Right renal pelvis (tissue), 4 donors: ENCODE results near the gene SMIM10L1. TPM values are rescaled to one million over a fixed set of nuclear protein-coding genes. Genes with fewer than 3 reads are reported as not detected.

Experiments
- DNase-seq, 4 donors: peaks; one replicate each; pipeline ENCODE4 v3.0.0-alpha.2; 2013; ENCODE audit warnings: low read depth in 4 of 4, low spot score in 3 of 4, missing footprints in 1 of 4
- polyA plus RNA-seq, 4 donors: library from polyadenylated mRNA; unstranded; fragments of 120-200 nt; gene quantifications; one replicate each; pipeline ENCODE4 v1.2.1, GENCODE V29; 2013; ENCODE audit not compliant: insufficient read length in 4 of 4

SMIM10L1 gene
- 10 to 100 TPM; 17.0 to 20.7 (median 19.5) TPM for polyA plus RNA-seq

GRCh38 chr12:11171145-11171968 lies at the start of gene SMIM10L1:
Gene SMIM10L1, plus strand, starts transcription at chr12:11171194. Its CDS starts 163 bp downstream, at chr12:11171357.
- DNase-seq: peak; percentile 88 to 91 (median 90)

- DNase-seq: no peak
Measured at GRCh38 chr12:11130382-11130781, 40.6 kb upstream of the SMIM10L1 start.

DNA sequence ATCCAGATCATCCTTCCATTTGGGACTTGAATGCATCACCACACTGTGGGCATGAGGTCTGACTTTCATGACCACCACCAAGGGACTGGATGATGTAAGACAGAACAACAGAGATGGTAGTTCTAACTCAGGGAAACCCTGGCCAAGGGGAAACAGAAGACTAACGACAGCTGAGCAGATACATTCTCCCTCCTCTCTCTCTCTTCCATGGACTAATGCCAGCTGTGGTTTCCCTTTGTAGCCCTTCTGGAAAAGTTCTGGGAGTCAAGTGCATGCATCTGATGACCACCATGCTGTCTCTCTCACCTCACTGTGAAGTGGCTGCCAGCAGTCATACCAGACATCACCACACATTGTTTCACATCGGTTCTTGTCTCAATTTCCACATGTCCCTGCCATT lies 40.0 kb upstream of the SMIM10L1 start:
- DNase-seq: no peak

DNA sequence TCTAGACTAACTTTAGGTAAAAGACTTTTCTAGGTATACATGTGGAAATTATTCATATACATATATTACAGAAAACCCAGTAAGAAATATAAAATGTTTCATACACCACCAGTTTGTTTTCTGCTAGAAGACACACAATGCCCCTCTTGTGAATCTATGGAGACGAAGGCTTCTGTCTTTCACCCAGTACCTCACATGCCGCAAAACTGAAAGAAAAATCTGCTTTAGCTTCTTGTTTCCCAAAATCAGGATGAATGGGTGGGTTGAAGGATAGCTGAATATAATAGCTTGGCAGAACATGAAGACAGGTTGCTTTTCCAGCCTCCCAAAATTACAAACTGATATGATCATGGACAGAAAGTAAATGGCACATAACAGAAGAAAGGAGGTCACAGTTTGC lies 37.8 kb upstream of the SMIM10L1 start:
- no peak for DNase-seq

GRCh38 chr12:11133816-11134215 lies 37.2 kb upstream of the SMIM10L1 start:
- DNase-seq: no peak

DNA sequence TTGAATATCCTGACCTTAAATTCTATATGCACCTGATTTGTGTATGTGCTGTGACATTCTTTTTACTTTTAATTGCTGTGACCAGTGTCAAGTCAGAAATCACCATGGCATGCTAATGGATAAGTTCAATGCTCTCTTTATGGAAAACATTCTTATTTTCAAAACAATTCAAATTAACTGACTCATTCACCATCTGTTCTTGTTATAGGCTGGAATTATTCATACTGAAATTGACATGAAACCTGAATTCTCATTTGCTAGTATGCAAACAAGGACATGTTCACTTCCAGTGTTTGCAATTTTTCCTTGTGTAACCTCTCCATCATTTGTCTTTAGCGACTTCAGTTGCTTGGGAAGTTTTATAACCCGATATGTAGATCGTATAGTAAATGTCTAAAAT lies 36.7 kb upstream of the SMIM10L1 start, which contains the start of gene TAS2R30:
Gene TAS2R30 (minus strand): TSS at position 340 of the 400 bp plus-strand sequence. CDS start 400 bp downstream, outside the sequence.
- no peak for DNase-seq

- DNase-seq: no peak
Measured at GRCh38 chr12:11136075-11136474, 34.9 kb upstream of the SMIM10L1 start.

DNA sequence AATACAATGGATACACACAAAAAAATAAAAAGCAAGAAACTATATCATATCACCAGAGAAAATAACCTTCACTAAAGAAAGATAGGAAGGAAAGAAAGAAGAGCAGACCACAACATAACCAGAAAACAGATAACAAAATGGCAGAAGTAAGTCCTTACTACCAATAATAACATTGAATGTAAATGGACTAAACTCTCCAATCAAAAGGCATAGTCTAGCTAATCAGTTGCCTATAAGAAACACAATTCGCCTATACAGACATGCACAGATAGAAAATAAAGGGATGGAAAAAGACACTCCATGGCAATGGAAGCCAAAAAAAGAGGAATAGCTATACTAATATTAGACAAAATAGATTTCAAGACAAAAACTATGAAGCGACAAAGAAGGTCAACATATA lies 27.6 kb upstream of the SMIM10L1 start:
- DNase-seq: no peak

- DNase-seq: no peak
Measured at GRCh38 chr12:11144297-11144696, 26.7 kb upstream of the SMIM10L1 start.

- DNase-seq: no peak
Measured at GRCh38 chr12:11147420-11147819, 23.6 kb upstream of the SMIM10L1 start.

DNA sequence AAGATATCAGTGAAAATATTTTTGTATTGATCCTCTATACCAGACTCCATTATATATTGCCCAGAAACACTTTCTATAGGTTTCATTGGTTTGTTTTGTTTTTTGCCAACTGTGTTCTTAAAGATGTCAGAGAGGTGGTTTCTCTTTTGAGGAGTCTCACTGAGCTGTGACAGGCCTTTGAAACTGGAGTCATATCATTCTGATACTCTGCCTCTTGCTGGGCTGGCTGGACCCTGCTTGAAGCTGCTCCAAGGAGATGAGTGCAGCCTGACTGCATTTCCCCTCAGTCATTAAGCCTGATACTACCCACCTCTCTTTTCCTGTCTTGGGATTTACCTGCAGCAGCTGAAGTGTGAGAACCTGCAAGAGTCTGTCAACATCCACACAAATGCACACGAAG lies 20.2 kb upstream of the SMIM10L1 start:
- no peak for DNase-seq

GRCh38 chr12:11152725-11153124 lies 18.3 kb upstream of the SMIM10L1 start:
- no peak for DNase-seq

- no peak for DNase-seq
Measured at GRCh38 chr12:11154400-11154925, 16.5 kb upstream of the SMIM10L1 start.

- DNase-seq: no peak
Measured at GRCh38 chr12:11158885-11159444, 12.0 kb upstream of the SMIM10L1 start.

- DNase-seq: no peak
Measured at GRCh38 chr12:11162502-11162901, 8.5 kb upstream of the SMIM10L1 start.

DNA sequence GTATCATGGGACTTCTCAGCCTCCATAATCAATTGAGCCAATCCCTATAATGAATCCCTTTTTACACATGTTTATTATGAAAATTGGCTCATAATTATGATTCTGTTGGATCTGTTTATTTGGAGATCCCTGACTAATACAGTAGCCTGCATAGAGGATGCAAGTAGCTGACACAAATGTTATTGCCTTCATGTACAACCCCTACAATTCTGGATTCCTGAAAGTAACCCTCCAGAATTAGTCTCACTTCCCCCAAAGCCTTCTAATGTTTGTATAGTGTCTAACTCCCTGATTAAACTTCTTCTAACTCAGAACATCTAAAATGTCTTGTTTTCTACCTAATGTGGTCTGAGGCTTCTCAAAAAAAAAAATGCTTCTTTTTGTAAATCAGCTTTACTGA lies 6.6 kb upstream of the SMIM10L1 start:
- DNase-seq: no peak

- DNase-seq: no peak
Measured at GRCh38 chr12:11166300-11166699, 4.7 kb upstream of the SMIM10L1 start.

- DNase-seq: no peak
Measured at GRCh38 chr12:11170810-11171144, 217 bp upstream of the SMIM10L1 start.

DNA sequence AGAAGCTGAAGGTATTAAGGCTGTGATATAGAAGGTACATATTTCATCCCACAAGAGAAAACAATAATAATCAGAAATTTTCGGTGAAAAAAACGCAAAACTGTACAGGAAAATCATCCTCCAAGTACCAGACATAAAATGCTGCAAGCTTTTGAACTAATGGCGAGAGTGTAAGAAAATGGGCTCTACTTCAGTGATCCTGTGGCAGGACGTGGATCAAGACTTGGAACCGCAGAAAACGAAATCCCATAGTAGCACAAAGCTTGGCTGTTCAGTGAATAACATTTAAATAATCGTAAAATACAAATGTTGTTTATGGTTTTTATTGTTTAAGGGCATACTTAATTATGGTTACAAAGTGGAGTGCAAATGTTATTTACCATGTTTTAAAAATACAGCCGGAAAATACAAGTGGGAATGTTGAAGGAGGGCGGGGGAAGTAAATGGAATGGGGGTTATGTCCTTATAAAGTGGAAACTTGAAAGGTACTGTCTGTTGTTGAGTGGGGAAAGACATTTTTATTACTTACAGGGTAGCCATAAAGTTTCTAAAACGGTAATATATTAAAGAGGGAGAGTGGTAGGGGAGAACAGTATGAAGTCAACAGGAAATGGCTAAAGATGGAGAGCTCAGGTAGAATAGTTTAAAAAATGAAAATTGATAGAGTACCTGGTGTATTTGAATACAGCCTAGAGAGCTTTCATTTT lies 1.1 kb downstream of the SMIM10L1 start:
- peak in 3 of 4 donors; percentile 32 to 45 (median 39) for DNase-seq

DNA sequence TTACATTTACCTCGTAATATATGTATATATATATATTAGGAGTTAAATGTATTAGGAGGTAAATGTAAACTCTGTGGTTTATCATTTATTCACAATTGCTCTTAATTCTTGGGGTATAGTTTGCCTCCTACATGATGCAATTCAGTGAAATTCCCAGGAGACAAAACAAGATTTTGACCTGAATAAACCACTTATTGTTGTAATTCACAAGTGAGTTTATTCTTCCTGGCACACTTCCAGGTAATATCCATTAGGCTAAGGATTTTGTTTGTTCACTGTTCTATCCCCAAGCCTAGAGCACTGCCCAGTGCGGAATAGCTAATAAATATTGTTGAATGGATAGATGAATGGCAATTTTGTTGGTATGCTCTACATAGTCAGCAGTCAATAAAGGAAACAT lies 3.0 kb downstream of the SMIM10L1 start:
- no peak for DNase-seq

DNA sequence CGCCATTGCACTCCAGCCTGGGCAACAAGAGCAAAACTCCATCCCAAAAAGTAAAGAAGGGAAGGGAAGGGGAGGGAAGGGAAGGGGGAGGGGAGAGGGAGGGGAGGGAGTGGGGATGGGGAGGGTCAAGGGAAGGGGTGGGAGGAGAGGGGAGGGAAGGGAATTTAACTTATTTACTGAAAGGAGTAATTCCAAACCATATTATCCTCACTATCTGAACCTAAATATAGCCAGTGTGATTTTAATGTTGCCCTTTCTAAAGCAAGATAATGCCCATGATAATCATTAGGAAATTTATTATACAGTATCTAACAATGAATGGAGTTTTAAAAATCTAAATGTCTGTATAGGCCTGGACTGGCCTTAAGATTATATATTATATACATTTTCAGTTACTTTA lies 7.3 kb downstream of the SMIM10L1 start:
- no peak for DNase-seq
